ENCODE measurements around the gene IRX4.

DNA sequence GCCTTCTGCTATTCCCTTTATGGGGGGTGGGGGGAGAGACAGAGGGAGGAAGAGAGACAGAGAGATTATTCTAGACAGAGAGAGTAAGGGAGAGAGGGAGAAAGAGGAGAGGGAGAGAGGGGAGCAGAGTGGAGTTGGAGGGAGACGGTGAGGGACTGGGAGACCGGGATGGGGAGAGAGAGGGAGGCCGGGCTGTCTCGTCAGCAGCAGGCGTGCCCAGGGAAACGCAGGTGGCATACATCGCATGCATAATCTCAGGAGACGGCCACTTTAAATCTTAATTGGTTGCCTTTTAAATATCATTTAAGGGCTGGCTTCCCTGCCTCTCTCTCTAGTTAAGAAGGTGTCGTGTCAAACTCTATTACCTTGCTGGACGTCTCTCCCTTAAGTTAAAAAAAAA is 8.4 kb downstream of the IRX4 start:
- TF ChIP-seq POLR2A (conservative IDR thresholded peaks at IDR 0.05) (no peak), CEBPB (tag; IDR thresholded peaks at IDR 0.05) (no peak), NR1H2 (CRISPR knock-in tag; IDR thresholded peaks at IDR 0.05) (no peak), POLR2AphosphoS5 (IDR thresholded peaks at IDR 0.05; ENCODE audit: control insufficient read depth, insufficient read depth, low read depth, low read length) (no peak), ETV6 (IDR thresholded peaks at IDR 0.05; ENCODE audit: borderline replicate concordance in 1 of 2, low read depth in 2 of 2, low read length in 1 of 2) (no peak), ETV6 (CRISPR knock-in tag; IDR thresholded peaks at IDR 0.05; ENCODE audit: borderline replicate concordance) (no peak), CHCHD3 (CRISPR knock-in tag; IDR thresholded peaks at IDR 0.05) (no peak)
- TF ChIP-seq, protein P1, sequence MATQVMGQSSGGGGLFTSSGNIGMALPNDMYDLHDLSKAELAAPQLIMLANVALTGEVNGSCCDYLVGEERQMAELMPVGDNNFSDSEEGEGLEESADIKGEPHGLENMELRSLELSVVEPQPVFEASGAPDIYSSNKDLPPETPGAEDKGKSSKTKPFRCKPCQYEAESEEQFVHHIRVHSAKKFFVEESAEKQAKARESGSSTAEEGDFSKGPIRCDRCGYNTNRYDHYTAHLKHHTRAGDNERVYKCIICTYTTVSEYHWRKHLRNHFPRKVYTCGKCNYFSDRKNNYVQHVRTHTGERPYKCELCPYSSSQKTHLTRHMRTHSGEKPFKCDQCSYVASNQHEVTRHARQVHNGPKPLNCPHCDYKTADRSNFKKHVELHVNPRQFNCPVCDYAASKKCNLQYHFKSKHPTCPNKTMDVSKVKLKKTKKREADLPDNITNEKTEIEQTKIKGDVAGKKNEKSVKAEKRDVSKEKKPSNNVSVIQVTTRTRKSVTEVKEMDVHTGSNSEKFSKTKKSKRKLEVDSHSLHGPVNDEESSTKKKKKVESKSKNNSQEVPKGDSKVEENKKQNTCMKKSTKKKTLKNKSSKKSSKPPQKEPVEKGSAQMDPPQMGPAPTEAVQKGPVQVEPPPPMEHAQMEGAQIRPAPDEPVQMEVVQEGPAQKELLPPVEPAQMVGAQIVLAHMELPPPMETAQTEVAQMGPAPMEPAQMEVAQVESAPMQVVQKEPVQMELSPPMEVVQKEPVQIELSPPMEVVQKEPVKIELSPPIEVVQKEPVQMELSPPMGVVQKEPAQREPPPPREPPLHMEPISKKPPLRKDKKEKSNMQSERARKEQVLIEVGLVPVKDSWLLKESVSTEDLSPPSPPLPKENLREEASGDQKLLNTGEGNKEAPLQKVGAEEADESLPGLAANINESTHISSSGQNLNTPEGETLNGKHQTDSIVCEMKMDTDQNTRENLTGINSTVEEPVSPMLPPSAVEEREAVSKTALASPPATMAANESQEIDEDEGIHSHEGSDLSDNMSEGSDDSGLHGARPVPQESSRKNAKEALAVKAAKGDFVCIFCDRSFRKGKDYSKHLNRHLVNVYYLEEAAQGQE (IDR thresholded peaks at IDR 0.05; ENCODE audit: borderline replicate concordance) = no peak
- TF ChIP-seq, protein P1 (CRISPR knock-in tag; IDR thresholded peaks at IDR 0.05; ENCODE audit: low read depth) = no peak
- TF ChIP-seq, protein P2, sequence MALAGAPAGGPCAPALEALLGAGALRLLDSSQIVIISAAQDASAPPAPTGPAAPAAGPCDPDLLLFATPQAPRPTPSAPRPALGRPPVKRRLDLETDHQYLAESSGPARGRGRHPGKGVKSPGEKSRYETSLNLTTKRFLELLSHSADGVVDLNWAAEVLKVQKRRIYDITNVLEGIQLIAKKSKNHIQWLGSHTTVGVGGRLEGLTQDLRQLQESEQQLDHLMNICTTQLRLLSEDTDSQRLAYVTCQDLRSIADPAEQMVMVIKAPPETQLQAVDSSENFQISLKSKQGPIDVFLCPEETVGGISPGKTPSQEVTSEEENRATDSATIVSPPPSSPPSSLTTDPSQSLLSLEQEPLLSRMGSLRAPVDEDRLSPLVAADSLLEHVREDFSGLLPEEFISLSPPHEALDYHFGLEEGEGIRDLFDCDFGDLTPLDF (CRISPR knock-in tag; IDR thresholded peaks at IDR 0.05) = no peak
- TF ChIP-seq, protein P3, sequence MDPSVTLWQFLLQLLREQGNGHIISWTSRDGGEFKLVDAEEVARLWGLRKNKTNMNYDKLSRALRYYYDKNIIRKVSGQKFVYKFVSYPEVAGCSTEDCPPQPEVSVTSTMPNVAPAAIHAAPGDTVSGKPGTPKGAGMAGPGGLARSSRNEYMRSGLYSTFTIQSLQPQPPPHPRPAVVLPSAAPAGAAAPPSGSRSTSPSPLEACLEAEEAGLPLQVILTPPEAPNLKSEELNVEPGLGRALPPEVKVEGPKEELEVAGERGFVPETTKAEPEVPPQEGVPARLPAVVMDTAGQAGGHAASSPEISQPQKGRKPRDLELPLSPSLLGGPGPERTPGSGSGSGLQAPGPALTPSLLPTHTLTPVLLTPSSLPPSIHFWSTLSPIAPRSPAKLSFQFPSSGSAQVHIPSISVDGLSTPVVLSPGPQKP (CRISPR knock-in tag; IDR thresholded peaks at IDR 0.05) = no peak

All from K562 (cell line).